ENCODE data around the gene KCNH2. TPM values are rescaled to one million over a fixed set of nuclear protein-coding genes. Genes with fewer than 3 reads are reported as not detected.

Gene KCNH2
- total RNA-seq, 1 experiment from 2014 or later, result 0.84 TPM

- Histone ChIP-seq H3K27me3 (ENCODE audit: low read length) (peaks cover 24% of the 10 kb centered on the region; the same call in 1 of the 2 replicates), H3K4me1 (ENCODE audit: insufficient read depth, low read length) (no peaks in the 10 kb centered on the region), H4K20me1 (ENCODE audit: low read length) (no peaks in the 10 kb centered on the region), H3K36me3 (ENCODE audit: low read depth, low read length) (no peaks in the 10 kb centered on the region), H3K79me2 (ENCODE audit: low read length) (no peaks in the 10 kb centered on the region), H3K9ac (ENCODE audit: low read length) (no peak overlapping the region), H3F3A (ENCODE audit: low read length, unreplicated experiment) (no peaks in the 10 kb centered on the region), H3K9me3 (ENCODE audit: low read length) (no peaks in the 10 kb centered on the region), H3K9me2 (replicated peaks; ENCODE audit: low read length) (no peaks in the 10 kb centered on the region), H3K4me2 (ENCODE audit: low read length) (no peak overlapping the region), H3K4me3 (ENCODE audit: low read length) (no peak overlapping the region), H3K27ac (ENCODE audit: low read length) (no peak overlapping the region), H2AFZ (ENCODE audit: low read length) (no peak overlapping the region)
- ATAC-seq (no peak), DNase-seq (no peak)
- BruUV-seq (replicated peaks), result no TSS peak
- intact Hi-C loops (cut with micrococcal nuclease), result no loop called here
- TF ChIP-seq EZH2phosphoT487 (IDR thresholded peaks at IDR 0.05; ENCODE audit: borderline replicate concordance, low read length) (no peak), CTCF (conservative IDR thresholded peaks at IDR 0.05; ENCODE audit: low read depth, low read length) (no peak), EZH2 (IDR thresholded peaks at IDR 0.05; ENCODE audit: low read length, unreplicated experiment) (no peak)
- ChIA-PET CTCF (no interaction called here), POLR2A (ENCODE audit: unreplicated experiment) (no interaction called here)
Observed at GRCh38 chr7:150931199-150931869, 46.8 kb downstream of the KCNH2 start.

GRCh38 chr7:150928541-150928940 lies 49.6 kb downstream of the KCNH2 start:
- H3K27me3 ChIP-seq (ENCODE audit: low read length), result peaks cover 38% of the 10 kb centered on the region; the same call in 1 of the 2 replicates
- no peaks in the 10 kb centered on the region for H4K20me1 ChIP-seq (ENCODE audit: low read length)
- POLR2A ChIA-PET (ENCODE audit: unreplicated experiment), result interaction anchor here (0.5 kb wide), 1 partner anchor 574 kb away, joined by 3 read pairs; no protein-coding TSS in a partner anchor
- no peaks in the 10 kb centered on the region for H3K36me3 ChIP-seq (ENCODE audit: low read depth, low read length)
- no peaks in the 10 kb centered on the region for H3K9me3 ChIP-seq (ENCODE audit: low read length)
- no peak overlapping the region for H3K27ac ChIP-seq (ENCODE audit: low read length)
- H3F3A ChIP-seq (ENCODE audit: low read length, unreplicated experiment), result no peaks in the 10 kb centered on the region
- no peak overlapping the region for H3K4me2 ChIP-seq (ENCODE audit: low read length)
- CTCF ChIA-PET, result no interaction called here
- intact Hi-C loops (cut with micrococcal nuclease), result no loop called here
- no peaks in the 10 kb centered on the region for H3K4me1 ChIP-seq (ENCODE audit: insufficient read depth, low read length)
- BruUV-seq (replicated peaks), result no TSS peak
- ATAC-seq, result no peak
- H3K9ac ChIP-seq (ENCODE audit: low read length), result no peak overlapping the region
- no peaks in the 10 kb centered on the region for H3K79me2 ChIP-seq (ENCODE audit: low read length)
- H3K4me3 ChIP-seq (ENCODE audit: low read length), result no peak overlapping the region
- no peak for TF ChIP-seq CTCF (conservative IDR thresholded peaks at IDR 0.05; ENCODE audit: low read depth, low read length)
- TF ChIP-seq EZH2 (IDR thresholded peaks at IDR 0.05; ENCODE audit: low read length, unreplicated experiment), result no peak
- no peak for TF ChIP-seq EZH2phosphoT487 (IDR thresholded peaks at IDR 0.05; ENCODE audit: borderline replicate concordance, low read length)
- no peak overlapping the region for H2AFZ ChIP-seq (ENCODE audit: low read length)
- H3K9me2 ChIP-seq (replicated peaks; ENCODE audit: low read length), result no peaks in the 10 kb centered on the region
- DNase-seq, result no peak

GRCh38 chr7:150927956-150928344 lies 50.2 kb downstream of the KCNH2 start:
- CTCF ChIA-PET, result no interaction called here
- Histone ChIP-seq H4K20me1 (ENCODE audit: low read length) (no peaks in the 10 kb centered on the region), H3K27ac (ENCODE audit: low read length) (no peak overlapping the region), H3K9me2 (replicated peaks; ENCODE audit: low read length) (no peaks in the 10 kb centered on the region), H3K4me1 (ENCODE audit: insufficient read depth, low read length) (no peaks in the 10 kb centered on the region), H2AFZ (ENCODE audit: low read length) (no peak overlapping the region), H3K9me3 (ENCODE audit: low read length) (no peaks in the 10 kb centered on the region), H3K27me3 (ENCODE audit: low read length) (peaks cover 38% of the 10 kb centered on the region; the same call in 1 of the 2 replicates), H3K36me3 (ENCODE audit: low read depth, low read length) (no peaks in the 10 kb centered on the region), H3K9ac (ENCODE audit: low read length) (no peak overlapping the region), H3K4me2 (ENCODE audit: low read length) (no peak overlapping the region), H3K79me2 (ENCODE audit: low read length) (no peaks in the 10 kb centered on the region), H3K4me3 (ENCODE audit: low read length) (no peak overlapping the region), H3F3A (ENCODE audit: low read length, unreplicated experiment) (no peaks in the 10 kb centered on the region)
- peak; percentile 19 for DNase-seq
- intact Hi-C loops (cut with micrococcal nuclease), result no loop called here
- TF ChIP-seq CTCF (conservative IDR thresholded peaks at IDR 0.05; ENCODE audit: low read depth, low read length), result peak; percentile 29; the same call in 1 of the 2 replicates
- TF ChIP-seq EZH2phosphoT487 (IDR thresholded peaks at IDR 0.05; ENCODE audit: borderline replicate concordance, low read length), result no peak
- TF ChIP-seq EZH2 (IDR thresholded peaks at IDR 0.05; ENCODE audit: low read length, unreplicated experiment), result no peak
- POLR2A ChIA-PET (ENCODE audit: unreplicated experiment), result interaction anchor here (0.5 kb wide), 1 partner anchor 575 kb away, joined by 3 read pairs; no protein-coding TSS in a partner anchor
- BruUV-seq (replicated peaks), result no TSS peak
- peak; percentile 40; the same call in 1 of the 2 replicates for ATAC-seq
